Hepatocyte (in vitro differentiated cells): Measurements from ENCODE around the gene TMEM11. TPM values are rescaled to one million over a fixed set of nuclear protein-coding genes. Genes with fewer than 3 reads are reported as not detected.

ENCODE experiments used
- DNase-seq: peaks from one replicate; pipeline ENCODE4 v3.0.0-alpha.2; 2016; ENCODE audit warnings: low spot score
- H2AFZ ChIP-seq: fragments of 200-600 bp; sonication (generic); 2 replicates; pipeline ENCODE4 v1.6.0; 2016; ENCODE audit warnings: antibody characterized with exemption, mild to moderate bottlenecking
- H3K27ac ChIP-seq: fragments of 200-600 bp; sonication (generic); 2 replicates; pipeline ENCODE4 v1.5.1; 2016; ENCODE audit warnings: mild to moderate bottlenecking
- H3K27me3 ChIP-seq: fragments of 200-600 bp; sonication (generic); 2 replicates; pipeline ENCODE4 v1.6.1; 2016
- H3K36me3 ChIP-seq: fragments of 200-600 bp; sonication (generic); replicated peaks from 2 replicates; pipeline ENCODE4 v1.5.1; 2016; ENCODE audit warnings: low read depth; ENCODE audit not compliant: insufficient read depth
- H3K4me1 ChIP-seq: fragments of 200-600 bp; sonication (generic); 2 replicates; pipeline ENCODE4 v1.5.1; 2016; ENCODE audit warnings: mild to moderate bottlenecking, moderate library complexity; ENCODE audit not compliant: insufficient read depth
- H3K4me2 ChIP-seq: fragments of 200-600 bp; sonication (generic); 2 replicates; pipeline ENCODE4 v1.6.0; 2016
- H3K4me3 ChIP-seq: fragments of 200-600 bp; sonication (generic); 2 replicates; pipeline ENCODE4 v1.5.1; 2016; ENCODE audit warnings: mild to moderate bottlenecking
- H3K79me2 ChIP-seq: fragments of 200-600 bp; sonication (generic); 2 replicates; pipeline ENCODE4 v1.6.0; 2017; ENCODE audit warnings: mild to moderate bottlenecking
- H3K9me2 ChIP-seq: fragments of 200-600 bp; sonication (generic); replicated peaks from 2 replicates; pipeline ENCODE4 v1.6.0; 2017; ENCODE audit warnings: mild to moderate bottlenecking; ENCODE audit not compliant: insufficient read depth
- H3K9me3 ChIP-seq: fragments of 200-600 bp; sonication (generic); 2 replicates; pipeline ENCODE4 v1.5.1; 2016; ENCODE audit warnings: low read depth, mild to moderate bottlenecking
- H4K20me1 ChIP-seq: fragments of 200-600 bp; sonication (generic); 2 replicates; pipeline ENCODE4 v1.6.0; 2016; ENCODE audit warnings: mild to moderate bottlenecking; ENCODE audit not compliant: insufficient read depth, poor library complexity, severe bottlenecking
- CTCF ChIP-seq: fragments of 200-600 bp; sonication (generic); IDR thresholded peaks from 2 replicates; pipeline ENCODE4 v1.5.1; 2016; ENCODE audit warnings: antibody characterized with exemption, mild to moderate bottlenecking; ENCODE audit not compliant: poor library complexity
- EZH2 ChIP-seq: fragments of 200-600 bp; sonication (generic); IDR thresholded peaks from 2 replicates; pipeline ENCODE4 v1.6.1; 2016; ENCODE audit warnings: antibody characterized with exemption, mild to moderate bottlenecking, borderline replicate concordance
- EZH2phosphoT487 ChIP-seq: fragments of 200-600 bp; sonication (generic); IDR thresholded peaks from one replicate; pipeline ENCODE4 v1.6.1; 2018; ENCODE audit warnings: antibody characterized with exemption, mild to moderate bottlenecking, low read depth, moderate library complexity; ENCODE audit not compliant: unreplicated experiment, severe bottlenecking
- WGBS: methylation state at CpG from one replicate; pipeline ENCODE4 v1.1.6; 2016; ENCODE audit warnings: low lambda C conversion rate; ENCODE audit errors: missing lambda C conversion rate; 5-methylcytosine and 5-hydroxymethylcytosine counted together
- polyA plus RNA-seq: library from polyadenylated mRNA; unstranded; fragments of >200 nt; fragmentation: Nextera tagmentation; extraction: Ambion mirVana; gene quantifications from 2 replicates; pipeline ENCODE4 v1.2.1, GENCODE V29; 2016
- total RNA-seq: library from RNA; depleted of rRNA; stranded (reverse); fragments of >200 nt; gene quantifications from 2 replicates; pipeline ENCODE4 v1.2.3, GENCODE V29; 2014

TMEM11 gene
- total and polyA plus RNA-seq, 2 experiments from 2014 or later = 21.6 to 78.1 TPM

GRCh38 chr17:21169496-21169895 lies 44.5 kb downstream of the TMEM11 start:
- Histone ChIP-seq H3K4me2 (no peak overlapping the region), H3K9me3 (no peaks in the 10 kb centered on the region), H3K79me2 (peaks cover 8% of the 10 kb centered on the region), H2AFZ (no peak overlapping the region), H3K27me3 (no peaks in the 10 kb centered on the region), H3K4me3 (no peak overlapping the region), H3K27ac (no peak overlapping the region), H3K36me3 (no peaks in the 10 kb centered on the region), H3K4me1 (no peaks in the 10 kb centered on the region), H3K9me2 (no peaks in the 10 kb centered on the region), H4K20me1 (no peaks in the 10 kb centered on the region)
- TF ChIP-seq EZH2 = no peak
- TF ChIP-seq EZH2phosphoT487 = no peak
- no peak for TF ChIP-seq CTCF
- WGBS = 99% methylated on average over 7 of the region's 7 CpGs
- DNase-seq = no peak

GRCh38 chr17:21168555-21168865 lies 45.5 kb downstream of the TMEM11 start:
- Histone ChIP-seq H3K27me3 (no peaks in the 10 kb centered on the region), H3K9me3 (no peaks in the 10 kb centered on the region), H3K27ac (no peak overlapping the region), H4K20me1 (no peaks in the 10 kb centered on the region), H3K79me2 (peaks cover 10% of the 10 kb centered on the region), H3K4me1 (no peaks in the 10 kb centered on the region), H3K4me3 (no peak overlapping the region), H3K4me2 (no peak overlapping the region), H3K36me3 (no peaks in the 10 kb centered on the region), H3K9me2 (no peaks in the 10 kb centered on the region), H2AFZ (no peak overlapping the region)
- TF ChIP-seq EZH2phosphoT487 (no peak), CTCF (no peak), EZH2 (no peak)
- WGBS = 96% methylated on average over 12 of the region's 12 CpGs
- no peak for DNase-seq

DNA sequence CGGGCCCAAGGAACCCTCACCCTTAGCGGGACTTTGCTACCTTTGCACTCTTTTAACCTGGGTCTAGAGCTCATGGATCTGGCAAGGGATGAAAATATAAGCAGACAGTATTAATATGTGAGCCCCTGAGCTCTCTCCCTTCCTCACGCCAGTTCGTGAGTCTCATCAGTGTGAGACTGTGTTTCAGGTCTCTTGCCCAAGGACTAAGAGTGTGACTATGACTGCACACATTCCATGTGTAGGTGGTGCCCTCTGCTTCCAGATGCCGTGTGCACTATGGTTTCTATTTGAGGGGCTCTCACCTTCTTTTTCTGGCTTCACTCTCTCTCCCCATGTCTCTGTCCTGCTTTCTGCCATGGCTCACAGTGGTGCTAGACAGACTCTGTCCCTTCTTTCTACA lies 46.7 kb downstream of the TMEM11 start:
- Histone ChIP-seq H3K79me2 (peaks cover 10% of the 10 kb centered on the region), H3K4me1 (no peaks in the 10 kb centered on the region), H3K27me3 (no peaks in the 10 kb centered on the region), H3K9me3 (no peaks in the 10 kb centered on the region), H3K27ac (no peak overlapping the region), H3K4me3 (no peak overlapping the region), H3K36me3 (no peaks in the 10 kb centered on the region), H3K9me2 (no peaks in the 10 kb centered on the region), H2AFZ (no peak overlapping the region), H4K20me1 (no peaks in the 10 kb centered on the region), H3K4me2 (no peak overlapping the region)
- DNase-seq = no peak
- no peak for TF ChIP-seq EZH2phosphoT487
- TF ChIP-seq EZH2 = no peak
- TF ChIP-seq CTCF = no peak
- 91% methylated on average over 5 of the region's 5 CpGs for WGBS

DNA sequence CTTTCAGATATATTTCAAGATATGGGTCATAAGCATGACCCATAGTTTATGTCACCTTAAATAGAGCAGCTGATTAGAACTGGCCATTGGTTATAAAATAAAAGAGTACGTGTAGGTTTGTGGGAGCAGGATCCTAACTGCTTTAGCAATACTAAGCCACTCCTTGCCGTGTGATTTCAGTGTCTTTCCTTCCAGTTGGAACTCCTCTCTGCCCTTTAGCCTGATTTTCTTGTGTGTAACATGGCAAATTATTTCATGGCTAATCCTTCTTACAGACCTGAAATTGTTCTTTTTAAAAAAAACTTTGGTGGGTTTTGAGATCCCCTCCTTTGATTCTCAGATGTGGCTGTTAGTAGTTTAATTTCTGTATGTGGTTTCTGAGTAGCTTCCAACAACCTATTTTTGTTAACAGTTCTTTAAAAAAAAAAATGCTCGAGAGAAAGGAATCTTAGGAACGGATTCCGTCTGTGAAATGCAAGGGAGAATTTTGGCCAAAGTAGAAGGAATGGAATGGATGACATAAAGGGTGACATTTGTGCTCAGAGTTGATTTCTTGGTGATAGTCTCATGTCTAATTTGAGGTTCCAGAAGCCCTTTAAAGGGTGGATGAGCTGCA lies 47.3 kb downstream of the TMEM11 start:
- Histone ChIP-seq H3K4me3 (no peak overlapping the region), H3K27me3 (no peaks in the 10 kb centered on the region), H3K79me2 (peaks cover 10% of the 10 kb centered on the region), H3K9me2 (no peaks in the 10 kb centered on the region), H3K4me1 (no peaks in the 10 kb centered on the region), H4K20me1 (no peaks in the 10 kb centered on the region), H3K4me2 (no peak overlapping the region), H3K9me3 (no peaks in the 10 kb centered on the region), H2AFZ (no peak overlapping the region), H3K27ac (no peak overlapping the region), H3K36me3 (no peaks in the 10 kb centered on the region)
- no peak for DNase-seq
- WGBS = 92% methylated on average over 5 of the region's 5 CpGs
- TF ChIP-seq EZH2 = no peak
